Keratinocyte (primary cell): ENCODE measurements around the gene GDPD1.

Experiments
- EZH2 ChIP-seq: IDR thresholded peaks from one replicate; pipeline ENCODE4 v1.6.1; 2012; ENCODE audit warnings: inconsistent platforms, mild to moderate bottlenecking, low read length, moderate library complexity
- TF ChIP-seq, protein P1 (sequence below), 3 experiments: IDR thresholded peaks in 1 of 3; conservative IDR thresholded peaks in 1 of 3; optimal IDR thresholded peaks in 1 of 3; 2 replicates in 2 of 3; 3 replicates in 1 of 3; pipeline versions ENCODE3 to v1.5.1; 2011; ENCODE audit warnings: low read length in 3 of 3, mild to moderate bottlenecking in 3 of 3, moderate library complexity in 2 of 3, control low read depth in 1 of 3, inconsistent platforms in 1 of 3; ENCODE audit not compliant: insufficient read depth in 2 of 3; ENCODE audit errors: extremely low read depth in 1 of 3

DNA sequence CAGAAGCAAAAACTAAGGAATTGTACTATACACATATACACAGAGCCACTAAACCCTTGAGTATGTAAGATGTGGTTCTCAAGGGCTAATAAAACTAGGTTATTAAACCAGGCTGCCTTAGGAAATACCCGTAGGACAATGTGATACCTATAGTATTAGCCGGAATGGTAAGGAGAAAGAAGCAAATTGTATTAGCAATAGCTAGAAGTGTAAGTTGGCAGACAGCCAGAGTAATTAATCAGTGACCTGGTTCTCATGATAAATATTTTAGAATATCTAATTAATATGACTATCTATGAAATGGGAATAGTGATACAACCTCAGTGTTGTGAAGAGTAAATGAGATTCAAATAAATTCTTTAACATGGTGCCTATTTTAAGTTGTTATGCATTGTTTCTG is 18.6 kb downstream of the GDPD1 start:
- TF ChIP-seq, protein P1, sequence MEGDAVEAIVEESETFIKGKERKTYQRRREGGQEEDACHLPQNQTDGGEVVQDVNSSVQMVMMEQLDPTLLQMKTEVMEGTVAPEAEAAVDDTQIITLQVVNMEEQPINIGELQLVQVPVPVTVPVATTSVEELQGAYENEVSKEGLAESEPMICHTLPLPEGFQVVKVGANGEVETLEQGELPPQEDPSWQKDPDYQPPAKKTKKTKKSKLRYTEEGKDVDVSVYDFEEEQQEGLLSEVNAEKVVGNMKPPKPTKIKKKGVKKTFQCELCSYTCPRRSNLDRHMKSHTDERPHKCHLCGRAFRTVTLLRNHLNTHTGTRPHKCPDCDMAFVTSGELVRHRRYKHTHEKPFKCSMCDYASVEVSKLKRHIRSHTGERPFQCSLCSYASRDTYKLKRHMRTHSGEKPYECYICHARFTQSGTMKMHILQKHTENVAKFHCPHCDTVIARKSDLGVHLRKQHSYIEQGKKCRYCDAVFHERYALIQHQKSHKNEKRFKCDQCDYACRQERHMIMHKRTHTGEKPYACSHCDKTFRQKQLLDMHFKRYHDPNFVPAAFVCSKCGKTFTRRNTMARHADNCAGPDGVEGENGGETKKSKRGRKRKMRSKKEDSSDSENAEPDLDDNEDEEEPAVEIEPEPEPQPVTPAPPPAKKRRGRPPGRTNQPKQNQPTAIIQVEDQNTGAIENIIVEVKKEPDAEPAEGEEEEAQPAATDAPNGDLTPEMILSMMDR (optimal IDR thresholded peaks at IDR 0.05 in 1 of 3, IDR thresholded peaks at IDR 0.05 in 1 of 3, conservative IDR thresholded peaks at IDR 0.05 in 1 of 3; ENCODE audit: extremely low read depth in 1 of 3, insufficient read depth in 2 of 3, low read length in 3 of 3): no peak
- TF ChIP-seq EZH2: no peak
